CD4-positive, CD25-positive, alpha-beta regulatory T cell (primary cell): ENCODE results near the gene CST6. TPM values are rescaled to one million over a fixed set of nuclear protein-coding genes. Genes with fewer than 3 reads are reported as not detected.
A peak's percentile ranks its signal among the peaks of the same experiment; 100 is the strongest.

Experiments used
- ATAC-seq, 2 donors: fragments of 150-1000 bp; cut with Tn5 transposase; one replicate each; pipeline ENCODE4 v1.10.0; 2021; ENCODE audit warnings: low read depth in 2 of 2, moderate number of reproducible peaks in 2 of 2, moderate library complexity in 1 of 2
- DNase-seq, 3 donors: peaks; one replicate each; pipeline versions ENCODE4 v3.0.0 to v3.0.0-alpha.2; 2012 to 2022; ENCODE audit warnings: mixed read lengths in 1 of 3
- H3K27ac ChIP-seq: one replicate; pipeline ENCODE4 v1.7.0; 2013; ENCODE audit warnings: mild to moderate bottlenecking, low read length; ENCODE audit not compliant: insufficient read depth, poor library complexity, severe bottlenecking
- H3K27me3 ChIP-seq: one replicate; pipeline ENCODE4 v1.7.0; 2013; ENCODE audit warnings: low read length; ENCODE audit not compliant: control insufficient read depth, insufficient read depth
- H3K36me3 ChIP-seq: one replicate; pipeline ENCODE4 v1.7.0; 2013; ENCODE audit warnings: mild to moderate bottlenecking, low read length, moderate library complexity; ENCODE audit not compliant: control insufficient read depth, insufficient read depth
- H3K4me1 ChIP-seq: 2 replicates; pipeline ENCODE4 v1.7.0; 2013; ENCODE audit warnings: mild to moderate bottlenecking, low read length; ENCODE audit not compliant: insufficient read depth, control insufficient read depth, poor library complexity, severe bottlenecking
- H3K4me3 ChIP-seq: one replicate; pipeline ENCODE4 v1.7.0; 2013; ENCODE audit warnings: low read depth, mild to moderate bottlenecking, low read length, moderate library complexity
- H3K9me3 ChIP-seq, 2 experiments: 1 replicate in 1 of 2; 2 replicates in 1 of 2; pipeline ENCODE4 v1.7.0; 2013; ENCODE audit warnings: low read length in 2 of 2, mild to moderate bottlenecking in 1 of 2, moderate library complexity in 1 of 2; ENCODE audit not compliant: control insufficient read depth in 2 of 2
- H3K27ac Mint-ChIP-seq, 3 donors: one replicate each; pipeline ENCODE4 v1.8.0; 2020 to 2022; ENCODE audit warnings: mild to moderate bottlenecking in 3 of 3, mixed read lengths in 3 of 3, moderate library complexity in 2 of 3
- H3K27me3 Mint-ChIP-seq: one replicate; pipeline ENCODE4 v1.8.0; 2022; ENCODE audit warnings: mild to moderate bottlenecking, mixed read lengths
- H3K36me3 Mint-ChIP-seq: one replicate; pipeline ENCODE4 v1.8.0; 2020; ENCODE audit warnings: mixed read lengths
- H3K4me1 Mint-ChIP-seq, 4 donors: one replicate each; pipeline ENCODE4 v1.8.0; 2020 to 2022; ENCODE audit warnings: mixed read lengths in 4 of 4, mild to moderate bottlenecking in 1 of 4
- H3K4me3 Mint-ChIP-seq, 4 donors: one replicate each; pipeline ENCODE4 v1.8.0; 2020 to 2022; ENCODE audit warnings: mild to moderate bottlenecking in 4 of 4, mixed read lengths in 4 of 4, moderate library complexity in 3 of 4
- H3K9me3 Mint-ChIP-seq, 7 donors: one replicate each; pipeline ENCODE4 v1.8.0; 2020 to 2022; ENCODE audit warnings: mixed read lengths in 7 of 7, mild to moderate bottlenecking in 3 of 7, moderate library complexity in 2 of 7
- polyA plus RNA-seq, 4 donors: library from polyadenylated mRNA; unstranded; fragments of 300-500 nt; fragmentation: Illumina TruSeq; gene quantifications; one replicate each; pipeline ENCODE4 v1.2.3, GENCODE V29; 2021
- total RNA-seq: library from RNA; stranded (reverse); gene quantifications from one replicate; pipeline ENCODE4 v1.2.3, GENCODE V29; 2022

CST6 gene
- total and polyA plus RNA-seq, 5 donors from 2014 or later: not detected

GRCh38 chr11:66047541-66048365, 35.9 kb downstream of the CST6 start:
- Histone ChIP-seq H3K9me3 (no peaks in the 10 kb centered on the region), H3K4me3 (no peak overlapping the region), H3K27me3 (no peaks in the 10 kb centered on the region), H3K4me1 (peaks cover 24% of the 10 kb centered on the region), H3K27ac (no peak overlapping the region), H3K36me3 (no peaks in the 10 kb centered on the region)
- Mint-ChIP-seq H3K27ac (no peak overlapping the region), H3K27me3 (peaks cover 22% of the 10 kb centered on the region), H3K36me3 (peaks cover 4% of the 10 kb centered on the region), H3K4me3 (peak overlapping the region in 1 of 4 donors; percentile 25), H3K9me3 (peaks cover 0 to 2% (median 0%) of the 10 kb centered on the region in 7 donors), H3K4me1 (peaks cover 5 to 40% (median 19%) of the 10 kb centered on the region in 4 donors)
- no peak for ATAC-seq
- no peak for DNase-seq

- DNase-seq (no peak), ATAC-seq (no peak)
- Histone ChIP-seq H3K36me3 (no peaks in the 10 kb centered on the region), H3K9me3 (no peaks in the 10 kb centered on the region), H3K27me3 (no peaks in the 10 kb centered on the region), H3K4me1 (peaks cover 34% of the 10 kb centered on the region), H3K27ac (no peak within 1 kb of the TSS), H3K4me3 (no peak within 1 kb of the TSS)
- peaks cover 10 to 49% (median 24%) of the 10 kb centered on the region in 4 donors for H3K4me1 Mint-ChIP-seq
- peak within 1 kb of the TSS in 2 of 4 donors; percentile 29 to 90 for H3K4me3 Mint-ChIP-seq
- peaks cover 0 to 2% (median 0%) of the 10 kb centered on the region in 7 donors for H3K9me3 Mint-ChIP-seq
- peaks cover 9% of the 10 kb centered on the region for H3K36me3 Mint-ChIP-seq
- H3K27ac Mint-ChIP-seq: peak within 1 kb of the TSS in 1 of 3 donors; percentile 9
- peaks cover 22% of the 10 kb centered on the region for H3K27me3 Mint-ChIP-seq
Measured at GRCh38 chr11:66048547-66049323, 36.9 kb downstream of the CST6 start, which contains the start of gene GAL3ST3. Gene GAL3ST3, minus strand, starts transcription at chr11:66049161. Its CDS starts 3,746 bp downstream, at chr11:66045415.

GRCh38 chr11:66050581-66051231, 38.9 kb downstream of the CST6 start:
- DNase-seq (no peak), ATAC-seq (no peak)
- Mint-ChIP-seq H3K36me3 (peaks cover 18% of the 10 kb centered on the region), H3K27ac (peak overlapping the region in 2 of 3 donors; percentile 93 to 99), H3K4me1 (peaks cover 10 to 46% (median 19%) of the 10 kb centered on the region in 4 donors), H3K27me3 (peaks cover 18% of the 10 kb centered on the region), H3K4me3 (peak overlapping the region; percentile 65 to 100 (median 94)), H3K9me3 (peaks cover 0 to 2% (median 0%) of the 10 kb centered on the region in 7 donors)
- H3K9me3 ChIP-seq: no peaks in the 10 kb centered on the region
- H3K4me3 ChIP-seq: peak overlapping the region; percentile 51
- H3K36me3 ChIP-seq: peaks cover 14% of the 10 kb centered on the region
- peaks cover 27% of the 10 kb centered on the region for H3K4me1 ChIP-seq
- no peaks in the 10 kb centered on the region for H3K27me3 ChIP-seq
- peak overlapping the region; percentile 86 for H3K27ac ChIP-seq

GRCh38 chr11:66051371-66051765, 39.6 kb downstream of the CST6 start:
- ATAC-seq (no peak), DNase-seq (no peak)
- Histone ChIP-seq H3K4me3 (peak overlapping the region; percentile 51), H3K4me1 (peaks cover 27% of the 10 kb centered on the region), H3K27ac (peak overlapping the region; percentile 86), H3K27me3 (no peaks in the 10 kb centered on the region), H3K9me3 (no peaks in the 10 kb centered on the region), H3K36me3 (peaks cover 21% of the 10 kb centered on the region)
- peaks cover 18% of the 10 kb centered on the region for H3K27me3 Mint-ChIP-seq
- H3K4me1 Mint-ChIP-seq: peaks cover 10 to 44% (median 17%) of the 10 kb centered on the region in 4 donors
- H3K36me3 Mint-ChIP-seq: peaks cover 18% of the 10 kb centered on the region
- H3K27ac Mint-ChIP-seq: peak overlapping the region in 2 of 3 donors; percentile 93 to 99
- H3K4me3 Mint-ChIP-seq: peak overlapping the region; percentile 65 to 100 (median 94)
- H3K9me3 Mint-ChIP-seq: peaks cover 0 to 2% (median 0%) of the 10 kb centered on the region in 7 donors

GRCh38 chr11:66051766-66052663, 40.2 kb downstream of the CST6 start, which contains the start of gene SF3B2:
Gene SF3B2, plus strand, starts transcription at chr11:66052364. Its CDS starts 21 bp downstream, at chr11:66052385.
- Histone ChIP-seq H3K4me3 (peak within 1 kb of the TSS; percentile 88), H3K27ac (peak within 1 kb of the TSS; percentile 86), H3K9me3 (no peaks in the 10 kb centered on the region), H3K36me3 (peaks cover 27% of the 10 kb centered on the region), H3K27me3 (no peaks in the 10 kb centered on the region), H3K4me1 (peaks cover 27% of the 10 kb centered on the region)
- ATAC-seq (peak; percentile 97 to 99), DNase-seq (peak; percentile 95 to 99 (median 95))
- peaks cover 0 to 2% (median 0%) of the 10 kb centered on the region in 7 donors for H3K9me3 Mint-ChIP-seq
- peak within 1 kb of the TSS; percentile 97 to 99 (median 99) for H3K27ac Mint-ChIP-seq
- peaks cover 10 to 44% (median 17%) of the 10 kb centered on the region in 4 donors for H3K4me1 Mint-ChIP-seq
- H3K4me3 Mint-ChIP-seq: peak within 1 kb of the TSS; percentile 96 to 100 (median 100)
- peaks cover 21% of the 10 kb centered on the region for H3K36me3 Mint-ChIP-seq
- H3K27me3 Mint-ChIP-seq: peaks cover 18% of the 10 kb centered on the region

GRCh38 chr11:66052664-66052982, 40.8 kb downstream of the CST6 start:
- H3K4me3 Mint-ChIP-seq: peak overlapping the region; percentile 96 to 100 (median 100)
- Histone ChIP-seq H3K27ac (peak overlapping the region; percentile 86), H3K27me3 (no peaks in the 10 kb centered on the region), H3K4me1 (peaks cover 27% of the 10 kb centered on the region), H3K9me3 (no peaks in the 10 kb centered on the region), H3K36me3 (peaks cover 32% of the 10 kb centered on the region), H3K4me3 (peak overlapping the region; percentile 88)
- peaks cover 18% of the 10 kb centered on the region for H3K27me3 Mint-ChIP-seq
- ATAC-seq: no peak
- peak overlapping the region; percentile 97 to 99 (median 99) for H3K27ac Mint-ChIP-seq
- peaks cover 0 to 2% (median 0%) of the 10 kb centered on the region in 7 donors for H3K9me3 Mint-ChIP-seq
- H3K36me3 Mint-ChIP-seq: peaks cover 25% of the 10 kb centered on the region
- no peak for DNase-seq
- peaks cover 10 to 44% (median 17%) of the 10 kb centered on the region in 4 donors for H3K4me1 Mint-ChIP-seq
